Stimulated activated CD8-positive, alpha-beta memory T cell treated with anti-CD3 and anti-CD28 coated beads, Interleukin-2, amount 100 ng/mL, for 1 hour (primary cell): Measurements from ENCODE around the gene PPP1R13L.
"Not testable (repeated sequence)": the region's sequence is repeated elsewhere in the genome, so short reads cannot be mapped to it uniquely, and the experiment has no call there.

ENCODE experiments used
- DNase-seq, 2 donors: peaks; one replicate each; pipeline ENCODE4 v3.0.0-alpha.2; 2020; ENCODE audit warnings: low read depth in 2 of 2

The PPP1R13L gene

DNA sequence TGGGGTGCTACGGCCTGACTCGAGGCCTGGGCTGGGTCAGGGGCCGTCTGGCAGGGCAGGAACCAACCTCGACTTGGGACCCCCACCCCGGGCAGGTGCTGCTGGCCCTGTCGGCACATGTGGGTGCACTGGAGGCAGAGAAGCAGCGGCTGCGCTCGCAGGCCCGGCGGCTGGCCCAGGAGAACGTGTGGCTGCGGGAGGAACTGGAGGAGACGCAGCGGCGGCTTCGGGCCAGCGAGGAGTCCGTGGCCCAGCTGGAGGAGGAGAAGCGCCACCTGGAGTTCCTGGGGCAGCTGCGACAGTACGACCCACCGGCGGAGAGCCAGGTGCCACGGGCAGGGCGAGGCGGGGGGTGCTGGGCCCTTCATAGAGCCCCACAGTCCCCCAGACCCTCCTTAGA lies 58.4 kb downstream of the PPP1R13L start:
- no peak for DNase-seq

DNA sequence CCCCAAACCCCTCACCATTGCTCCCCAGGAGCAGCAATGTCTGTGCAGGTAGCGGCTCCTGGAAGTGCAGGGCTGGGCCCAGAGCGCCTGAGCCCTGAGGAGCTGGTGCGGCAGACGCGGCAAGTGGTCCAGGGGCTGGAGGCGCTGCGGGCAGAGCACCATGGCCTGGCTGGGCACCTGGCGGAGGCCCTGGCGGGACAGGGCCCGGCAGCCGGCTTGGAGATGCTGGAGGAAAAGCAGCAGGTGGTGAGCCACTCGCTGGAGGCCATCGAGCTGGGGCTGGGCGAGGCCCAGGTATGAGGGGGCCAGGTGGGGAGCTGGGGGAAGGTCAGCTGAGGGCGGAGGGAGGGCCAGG lies 59.4 kb downstream of the PPP1R13L start:
- no peak for DNase-seq

DNA sequence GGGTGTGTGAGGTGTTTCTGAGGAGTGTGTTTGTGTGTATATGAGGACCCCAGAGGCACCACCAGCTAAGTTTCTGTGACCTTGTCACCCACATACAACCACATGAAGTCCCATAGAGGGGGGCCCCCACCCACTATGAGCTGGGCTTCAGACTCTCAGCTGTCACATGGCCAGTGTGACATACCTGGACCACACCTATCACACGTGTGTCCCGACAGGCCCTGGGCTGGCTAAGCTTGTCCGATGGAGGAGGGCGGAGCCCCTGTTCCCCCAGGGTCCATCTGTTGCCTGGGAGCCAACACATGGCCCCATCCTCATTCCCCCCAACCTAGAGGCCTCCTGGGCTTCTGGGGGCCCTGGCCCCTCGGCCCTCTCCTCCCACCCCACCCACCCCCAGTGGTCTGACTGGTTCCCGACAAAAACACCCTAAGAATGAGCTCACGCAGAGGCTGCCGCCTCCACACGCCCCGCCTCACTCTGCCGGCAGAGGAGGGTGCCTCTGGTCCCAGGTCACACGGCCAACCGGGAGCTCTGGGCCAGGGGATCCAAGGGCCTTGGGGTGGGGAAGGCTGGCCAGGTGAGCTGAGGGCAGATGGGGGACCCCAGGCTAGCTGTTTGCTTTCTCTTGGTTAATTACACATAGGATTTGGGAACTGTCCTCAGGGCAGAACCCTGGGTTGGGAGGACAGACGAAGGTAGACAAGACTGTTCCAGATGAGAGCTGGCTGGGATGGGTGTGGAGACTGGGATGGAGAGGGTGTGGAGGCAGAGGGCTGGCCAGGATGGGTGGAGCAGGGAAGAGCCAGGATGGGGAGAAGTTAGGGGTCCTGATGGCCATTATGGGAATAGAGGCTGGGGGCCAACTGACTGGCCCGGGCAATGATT lies 60.0 kb downstream of the PPP1R13L start:
- no peak for DNase-seq

DNA sequence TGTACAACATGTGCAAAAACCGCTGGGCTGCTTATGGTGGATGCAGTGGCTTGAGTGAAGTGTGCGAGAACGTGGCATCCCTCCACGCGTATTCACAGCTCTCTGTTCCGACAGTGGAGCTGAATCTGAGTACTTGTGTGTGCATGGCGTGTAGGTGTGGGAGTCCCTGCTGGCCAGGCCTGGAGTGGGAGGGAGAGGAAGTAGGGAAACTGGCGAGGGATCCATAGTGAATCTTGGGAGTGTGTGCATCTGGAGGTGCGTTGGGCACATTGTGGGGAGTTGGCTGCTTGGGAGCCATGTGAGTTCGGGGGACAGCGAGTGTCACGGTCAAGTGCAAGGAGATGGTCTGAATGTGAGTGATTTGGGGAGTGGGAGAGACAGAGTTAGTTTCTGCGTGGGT lies 62.0 kb downstream of the PPP1R13L start:
- no peak for DNase-seq

DNA sequence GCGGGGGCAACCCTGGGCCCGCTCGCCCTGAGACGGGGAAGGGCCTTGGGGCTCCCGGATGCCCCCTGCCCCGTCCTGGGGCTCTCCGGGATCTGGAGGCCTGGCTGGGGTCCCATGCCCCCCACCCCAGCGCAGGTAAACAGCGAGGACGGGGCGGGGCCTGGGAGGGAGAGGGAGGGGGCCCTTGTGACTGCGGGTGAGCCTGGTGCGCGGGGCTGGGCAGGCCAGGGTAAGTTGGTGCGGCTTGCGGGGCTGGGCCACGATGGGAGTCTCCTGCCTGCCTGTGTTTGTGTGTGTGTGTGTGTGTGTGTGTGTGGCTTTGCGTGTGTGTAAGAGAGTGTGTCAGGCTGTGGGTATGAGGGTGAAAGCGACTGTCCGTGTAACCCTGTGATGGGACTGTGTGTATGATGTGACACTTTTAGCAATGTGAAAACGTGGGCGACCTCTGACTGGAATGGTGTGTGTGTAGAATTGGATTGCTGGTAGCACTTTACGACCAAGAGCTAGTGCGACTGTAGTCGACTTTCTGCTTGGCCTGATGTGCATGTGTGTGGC lies 63.9 kb downstream of the PPP1R13L start:
- no peak for DNase-seq

DNA sequence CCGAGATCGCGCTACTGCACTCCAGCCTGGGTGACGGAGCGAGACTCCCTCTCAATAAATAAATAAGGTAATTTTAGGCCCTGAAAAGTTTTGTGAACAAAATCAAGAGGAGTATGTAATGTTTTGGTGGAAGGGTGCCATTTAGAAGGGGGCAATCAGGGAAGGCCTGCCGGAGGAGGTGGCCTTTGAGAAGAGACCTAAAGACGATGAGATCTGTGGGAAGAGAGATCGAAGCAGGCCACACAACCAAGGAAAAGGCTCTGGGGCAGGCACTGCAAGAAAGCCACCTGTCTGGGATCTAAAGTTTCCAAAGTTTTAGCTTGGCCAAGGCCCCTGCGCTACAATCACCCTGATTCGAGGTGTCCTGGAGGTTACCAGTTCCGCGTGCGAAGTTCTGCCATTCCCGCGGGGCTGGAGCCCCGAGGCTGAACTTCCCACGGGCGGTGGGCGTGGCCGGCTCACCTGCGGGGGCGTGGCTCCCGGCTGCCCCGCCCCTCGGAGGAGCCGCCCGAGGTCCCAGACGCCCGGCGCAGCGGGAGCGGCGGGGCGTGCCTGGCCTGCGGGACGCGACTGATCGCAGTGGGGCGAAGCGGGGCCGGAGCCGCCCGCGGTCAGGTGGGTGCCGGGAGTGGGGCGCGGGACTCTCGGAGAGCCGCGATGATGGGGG lies 64.5 kb downstream of the PPP1R13L start, which contains the start of gene KLC3:
TSS of gene KLC3 (plus strand) at position 519 of the 667 bp plus-strand sequence. CDS start 4,792 bp downstream, outside the sequence.
- DNase-seq: no peak

DNA sequence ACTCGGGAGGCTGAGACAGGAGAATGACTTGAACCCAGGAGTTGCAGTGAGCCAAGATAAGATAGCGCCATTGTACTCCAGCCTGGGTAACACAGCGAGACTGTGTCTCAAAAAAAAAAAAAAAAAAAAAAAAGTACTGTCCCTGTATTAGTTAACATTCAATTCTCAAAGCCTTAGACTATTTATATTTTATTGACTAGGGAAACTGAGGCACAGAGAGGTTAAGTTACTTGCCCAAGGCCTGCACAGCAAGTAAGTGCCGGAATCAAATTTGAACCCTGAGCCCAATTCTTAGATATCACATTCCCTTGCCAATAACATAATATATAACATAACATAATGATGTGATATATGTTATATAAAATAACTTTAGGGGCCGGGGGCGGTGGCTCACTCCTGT lies 65.2 kb downstream of the PPP1R13L start:
- no peak for DNase-seq

DNA sequence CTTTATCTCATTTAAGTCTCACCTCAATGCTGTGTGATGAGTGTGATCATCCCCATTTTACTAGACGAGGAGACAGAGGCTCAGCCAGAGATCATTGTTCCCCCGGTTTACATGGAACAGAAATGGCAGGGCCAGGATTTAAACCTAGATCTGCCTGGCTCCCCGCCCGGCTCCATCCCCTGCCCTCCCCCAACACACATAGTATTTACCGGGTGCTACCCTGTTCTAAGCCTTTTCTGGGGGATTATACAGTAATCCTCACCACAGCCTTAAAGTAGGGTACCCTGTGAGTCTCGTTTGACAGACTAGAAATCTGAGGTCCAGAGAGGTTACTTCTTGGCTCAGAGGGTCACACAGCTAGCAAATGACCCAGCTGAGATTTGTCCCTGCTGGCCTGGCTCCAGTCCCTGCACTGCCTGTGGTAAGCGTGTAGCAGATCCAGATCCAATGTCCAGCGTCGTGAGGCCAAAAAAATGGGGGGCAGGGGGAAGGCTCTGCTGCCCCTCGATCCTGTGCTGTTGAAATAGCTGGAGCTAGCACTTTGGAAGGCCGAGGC lies 68.1 kb downstream of the PPP1R13L start:
- DNase-seq: no peak

DNA sequence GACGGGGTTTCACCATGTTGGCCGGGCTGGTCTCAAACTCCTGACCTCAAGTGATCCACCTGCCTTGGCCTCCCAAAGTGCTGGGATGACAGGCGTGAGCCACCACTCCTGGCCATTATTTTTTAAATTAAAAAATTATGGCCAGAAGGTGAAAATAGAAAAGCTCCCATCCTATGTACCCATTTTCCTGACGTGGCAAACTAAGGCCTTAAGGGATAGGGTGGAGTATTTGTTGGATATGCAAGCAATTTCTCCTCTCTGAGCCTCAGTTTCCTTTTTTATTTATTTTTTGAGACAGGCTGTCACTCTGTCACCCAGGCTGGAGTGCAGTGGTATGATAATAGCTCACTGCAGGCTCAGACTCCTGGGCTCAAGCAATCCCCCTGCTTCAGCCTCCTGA lies 70.0 kb downstream of the PPP1R13L start:
- not testable (repeated sequence) for DNase-seq

DNA sequence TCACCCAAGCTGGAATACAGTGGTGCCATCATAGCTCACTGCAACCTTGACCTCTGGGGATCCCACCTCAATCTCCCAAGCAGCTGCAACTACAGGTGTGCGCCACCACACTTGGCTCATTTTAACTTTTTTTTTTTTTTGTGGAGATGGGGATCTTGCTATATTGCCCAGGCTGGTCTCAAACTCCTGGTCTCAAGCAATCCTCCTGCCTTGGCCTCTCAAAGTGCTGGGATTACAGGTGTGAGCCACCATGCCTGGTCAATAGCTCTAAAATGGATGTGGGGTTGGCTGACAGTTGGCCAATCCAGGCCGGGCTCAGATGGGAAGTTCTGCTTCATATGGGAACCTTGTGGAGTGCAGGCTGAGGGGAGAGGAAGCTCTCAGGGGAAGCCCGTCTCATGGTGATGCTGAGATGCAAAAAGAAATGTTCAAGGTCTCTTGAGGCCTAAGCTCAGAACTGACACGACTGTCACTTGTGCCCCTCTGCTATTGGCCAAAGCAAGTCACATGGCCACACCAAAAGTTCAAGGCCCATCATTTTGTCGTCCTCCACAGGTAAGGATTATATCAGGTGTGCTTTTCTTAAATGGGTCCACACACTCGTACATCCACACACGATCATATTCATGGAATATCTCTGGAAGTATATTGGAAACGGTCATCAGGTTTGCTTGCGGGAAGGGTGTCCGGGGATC lies 71.1 kb downstream of the PPP1R13L start:
- no peak for DNase-seq

DNA sequence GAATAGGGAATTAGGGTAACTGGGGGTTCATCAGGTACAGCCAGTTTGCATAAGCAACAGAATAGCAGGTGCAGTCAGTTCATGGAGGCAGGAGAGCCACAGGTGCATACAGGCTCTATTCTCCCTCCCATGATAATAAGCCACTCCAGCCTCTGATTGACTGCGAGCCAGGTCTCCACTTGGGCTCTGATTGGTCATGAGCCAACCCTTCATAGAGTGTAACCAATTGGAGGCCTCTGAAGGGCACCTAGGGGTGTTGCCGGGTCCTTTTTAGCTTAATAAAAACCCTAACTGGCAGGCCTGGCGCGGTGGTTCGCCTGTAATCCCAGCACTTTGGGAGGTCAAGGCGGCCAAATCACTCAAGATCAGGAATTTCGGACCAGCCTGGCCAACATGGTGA lies 73.5 kb downstream of the PPP1R13L start:
- DNase-seq: no peak
